ENCODE measurements around the gene FAM169A.
"Not testable (repeated sequence)": the region's sequence is repeated elsewhere in the genome, so short reads cannot be mapped to it uniquely, and the experiment has no call there.

Gene FAM169A

DNA sequence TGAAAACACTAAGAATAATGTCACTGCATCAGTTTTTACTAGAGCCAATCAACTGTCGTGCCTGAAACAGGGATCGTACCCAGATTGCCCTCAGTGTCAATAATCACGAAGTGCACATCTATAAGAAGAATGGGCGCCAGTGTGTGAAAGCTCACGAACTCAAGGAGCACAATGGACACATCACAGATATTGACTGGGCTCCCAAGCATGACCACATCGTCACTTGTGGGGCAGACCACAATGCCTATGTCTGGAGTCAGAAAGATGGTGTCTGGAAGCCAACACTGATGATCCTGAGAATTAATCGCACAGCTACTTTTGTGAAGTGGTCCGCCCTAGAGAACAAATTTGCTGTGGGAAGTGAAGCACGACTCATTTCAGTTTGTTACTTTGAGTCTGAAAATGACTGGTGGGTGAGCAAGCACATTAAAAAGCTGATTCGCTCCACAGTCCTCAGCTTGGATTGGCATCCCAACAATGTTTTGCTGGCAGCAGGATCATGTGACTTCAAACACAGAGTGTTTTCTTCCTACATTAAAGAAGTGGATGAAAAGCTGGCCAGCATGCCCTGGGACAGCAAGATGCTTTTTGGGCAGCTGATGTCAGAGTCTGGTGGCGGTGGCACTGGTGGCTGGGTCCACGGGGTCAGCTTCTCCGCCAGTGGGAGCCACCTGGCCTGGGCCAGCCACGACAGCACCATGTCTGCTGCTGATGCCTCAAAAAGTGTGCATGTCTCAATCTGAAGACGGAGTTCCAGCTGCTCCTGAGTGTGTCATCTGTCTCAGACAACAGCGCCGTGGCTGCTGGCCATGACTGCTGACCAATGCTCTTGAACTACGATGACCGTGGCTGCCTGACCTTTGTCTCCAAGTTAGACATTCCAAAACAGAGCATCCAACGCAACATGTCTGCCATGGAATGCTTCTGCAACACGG, 66.9 kb downstream of the FAM169A start:
- no peak for DNase-seq

DNA sequence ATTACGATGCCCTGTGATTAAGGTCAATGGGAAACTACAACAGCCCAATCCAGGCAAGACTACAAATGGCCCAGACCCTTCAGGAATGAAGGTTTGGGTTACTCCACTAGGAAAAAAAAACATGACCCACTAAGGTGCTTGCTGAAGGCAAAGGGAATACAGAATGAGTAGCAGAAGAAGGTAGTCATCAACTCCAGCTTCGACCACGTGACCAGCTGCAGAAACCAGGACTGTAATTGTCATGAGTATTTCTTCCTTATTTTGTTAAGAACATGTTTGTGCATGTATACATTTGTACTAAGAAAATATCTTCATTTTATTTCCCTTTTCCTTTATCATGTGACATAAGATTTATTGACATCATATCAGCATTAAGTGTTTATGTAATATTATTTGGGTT, 74.5 kb downstream of the FAM169A start:
- not testable (repeated sequence) for DNase-seq

DNA sequence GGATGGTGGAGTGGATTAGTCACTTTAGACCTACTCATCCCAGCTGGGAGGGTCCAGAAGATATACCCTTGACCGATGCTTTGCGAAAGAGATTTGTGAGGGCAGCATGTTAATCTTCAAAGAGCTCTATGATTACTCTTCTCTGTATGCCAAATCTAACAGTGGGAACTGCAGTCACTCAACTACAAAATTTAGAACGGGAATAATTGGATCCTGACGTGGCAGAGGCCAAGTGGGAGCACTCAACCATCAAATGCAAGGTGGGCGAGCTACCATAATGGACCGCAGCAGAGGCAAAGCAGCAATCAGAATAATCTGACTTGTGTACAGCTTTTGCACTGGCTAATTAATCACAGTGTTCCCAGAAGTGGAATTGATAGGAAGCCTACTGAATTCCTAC, 78.8 kb downstream of the FAM169A start:
- DNase-seq, result no peak

DNA sequence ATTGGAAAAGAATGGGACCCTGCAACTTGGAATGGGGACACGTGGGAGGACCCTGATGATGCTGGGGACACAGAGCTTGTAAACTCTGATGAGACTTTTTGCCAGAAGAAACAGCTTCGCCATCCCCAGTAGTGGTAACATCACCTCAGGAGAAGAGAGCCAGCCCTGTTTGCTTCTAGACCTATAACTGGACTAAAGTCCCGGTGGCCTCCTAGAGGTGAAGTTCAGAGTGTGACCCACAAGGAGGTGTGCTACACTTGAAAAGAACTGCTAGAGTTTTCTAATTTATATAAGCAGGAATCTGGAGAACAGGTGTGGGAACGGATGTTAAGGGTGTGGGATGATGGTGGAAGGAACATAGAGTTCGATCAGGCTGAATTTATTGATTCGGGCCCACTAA, 79.3 kb downstream of the FAM169A start:
- no peak for DNase-seq

DNA sequence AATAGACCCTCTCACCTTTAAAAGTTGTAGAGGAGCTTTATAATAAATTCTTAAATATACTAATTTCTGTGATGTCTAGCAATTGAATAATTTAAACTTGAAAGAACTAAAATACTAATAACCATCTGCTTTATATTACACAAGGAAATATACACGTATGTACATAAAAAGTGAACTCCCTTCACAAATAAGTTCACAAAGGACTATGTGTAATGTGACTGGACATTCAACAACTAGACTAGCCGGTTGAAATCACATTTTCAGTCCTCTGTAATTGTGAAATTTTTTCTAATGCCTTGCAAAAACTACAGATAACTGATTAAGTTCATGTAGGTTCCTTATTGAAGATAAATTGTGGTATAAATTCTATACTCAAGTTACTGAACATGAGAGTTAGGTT, 87.6 kb downstream of the FAM169A start:
- DNase-seq, result no peak

DNA sequence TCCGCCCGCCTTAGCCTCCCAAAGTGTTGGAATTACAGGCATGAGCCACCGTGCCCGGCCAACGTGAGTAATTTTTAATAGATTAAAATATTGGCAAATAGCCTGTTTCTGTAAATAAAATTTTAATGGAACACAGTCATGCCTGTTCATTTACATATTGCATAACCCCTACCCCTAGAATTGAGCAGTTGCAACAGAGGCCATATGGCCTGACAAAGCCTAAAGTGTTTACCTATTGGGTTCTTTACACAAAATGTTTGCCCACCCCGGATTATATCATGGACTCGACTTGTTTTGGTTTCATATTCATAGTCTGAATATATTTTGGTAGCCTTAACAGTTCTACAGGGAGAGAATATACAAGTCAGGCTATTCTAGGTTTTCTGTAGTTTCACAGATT, 93.8 kb downstream of the FAM169A start:
- DNase-seq, result no peak

DNA sequence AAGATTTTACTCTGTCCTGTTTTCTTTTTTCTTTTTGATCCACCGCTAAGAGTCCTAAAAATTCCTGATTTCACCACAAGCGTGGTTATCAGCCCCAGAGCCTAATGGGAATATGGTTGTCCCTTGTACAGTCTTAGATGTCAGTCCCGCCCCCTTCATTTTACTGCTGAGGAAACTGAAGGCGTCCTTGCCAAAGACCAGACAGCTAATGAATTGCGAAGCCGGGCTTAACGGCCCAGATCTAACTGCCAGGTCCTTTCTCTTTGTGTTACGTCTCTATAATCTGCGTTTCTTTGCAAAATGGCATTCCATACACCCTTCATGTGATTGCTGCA, 98.6 kb downstream of the FAM169A start:
- DNase-seq, result peak in 1 of 2 experiments; percentile 45

DNA sequence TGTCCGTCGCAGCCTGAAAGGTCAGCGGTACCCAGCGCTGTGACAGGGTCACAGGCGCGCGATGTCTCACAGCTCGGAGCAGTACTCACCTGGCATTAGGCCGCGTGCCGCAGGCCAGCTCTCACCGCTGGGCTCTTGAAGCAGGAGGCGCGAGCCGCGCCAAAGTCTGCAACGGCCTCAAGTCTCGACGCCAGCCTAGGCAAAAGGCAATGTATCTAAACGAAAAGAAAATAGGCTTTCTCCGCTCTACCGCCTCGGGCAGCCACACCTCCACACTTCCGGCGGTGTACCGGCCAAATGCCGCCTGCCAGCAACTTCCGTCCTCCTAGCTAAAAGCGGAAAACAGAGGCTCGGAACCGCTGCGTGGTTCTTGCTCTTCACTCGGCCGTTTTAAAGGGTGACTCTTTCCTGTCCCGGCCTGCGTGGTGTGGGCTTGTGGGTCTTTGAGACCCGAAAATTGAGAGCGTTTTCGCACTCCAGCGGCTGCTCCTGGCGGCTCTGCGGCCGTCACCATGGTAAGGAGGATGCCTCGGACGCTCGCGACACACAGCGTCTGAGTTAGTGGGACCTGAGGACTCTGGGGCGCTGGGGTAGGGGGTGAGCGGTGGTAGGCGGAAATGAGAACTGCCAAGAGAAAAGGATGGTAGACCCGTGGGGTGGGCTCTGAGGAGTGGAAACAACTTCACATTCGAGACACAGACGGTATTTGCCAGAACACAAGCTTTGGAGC, 99.2 kb downstream of the FAM169A start, which contains the start of the genes GFM2 and NSA2:
Gene GFM2, minus strand, starts transcription at position 269 of the 730 bp plus-strand sequence. CDS start 3,375 bp downstream, outside the sequence.
Gene NSA2, plus strand, starts transcription at position 401 of the 730 bp plus-strand sequence. Its CDS starts 112 bp downstream, at position 513.
- DNase-seq, result peak; percentile 75 to 92

DNA sequence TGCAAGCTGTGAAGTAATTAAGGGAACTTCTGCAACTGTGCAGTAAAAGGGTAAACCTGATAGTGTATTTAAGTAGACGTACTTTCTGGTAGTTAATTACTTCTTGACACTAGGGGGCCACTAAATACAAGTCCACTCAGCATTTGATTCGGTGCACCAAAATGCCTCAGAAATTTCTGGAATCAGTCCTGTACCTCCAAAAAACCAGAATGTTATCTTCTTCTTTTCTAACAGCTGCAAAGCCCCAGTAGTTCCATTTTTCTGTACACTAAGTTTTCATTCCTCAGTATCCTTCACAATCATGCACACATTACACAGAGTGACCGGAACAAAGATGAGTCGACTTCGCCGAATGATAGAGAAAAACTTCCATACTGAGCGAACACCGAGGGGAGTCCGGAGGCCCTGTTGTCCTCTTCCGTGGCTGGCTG, 99.8 kb downstream of the FAM169A start:
- DNase-seq, result peak; percentile 31 to 38

DNA sequence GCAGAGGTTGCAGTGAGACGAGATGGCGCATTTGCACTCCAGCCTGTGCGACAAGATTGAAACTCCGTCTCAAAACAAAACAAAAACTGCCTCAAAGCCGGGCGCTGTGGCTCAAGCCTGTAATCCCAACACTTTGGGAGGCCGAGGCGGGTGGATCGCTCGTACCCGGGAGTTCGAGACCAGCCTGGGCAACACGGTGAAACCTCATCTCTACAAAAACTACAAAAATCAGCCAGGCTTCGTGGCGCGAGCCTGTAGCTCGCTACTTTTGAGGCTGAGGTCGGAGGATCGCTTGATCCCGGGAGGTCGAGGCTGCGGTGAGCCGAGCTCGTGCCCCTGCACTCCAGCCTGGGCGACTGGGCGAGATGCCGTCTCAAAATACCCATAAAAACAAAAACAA, 100.3 kb downstream of the FAM169A start:
- no peak for DNase-seq

DNA sequence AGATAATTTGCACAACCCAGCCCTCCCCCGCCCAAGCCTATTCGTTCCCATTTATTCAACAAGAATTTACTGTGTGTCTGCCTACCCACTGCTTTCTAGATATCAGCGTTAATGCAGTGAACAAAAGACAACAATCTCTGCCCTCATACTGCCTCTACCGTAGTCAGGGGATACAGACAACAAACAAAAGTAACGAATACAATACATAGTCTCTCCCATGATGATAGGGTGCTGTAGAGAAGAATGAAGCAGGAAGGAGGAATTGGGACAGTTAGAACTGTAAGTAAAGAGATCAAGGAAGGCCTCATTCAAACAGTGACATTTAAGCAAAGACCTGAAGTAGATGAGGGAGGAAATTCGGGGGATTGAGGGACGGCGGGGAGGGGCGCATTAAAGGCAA, 101.0 kb downstream of the FAM169A start:
- DNase-seq, result no peak

DNA sequence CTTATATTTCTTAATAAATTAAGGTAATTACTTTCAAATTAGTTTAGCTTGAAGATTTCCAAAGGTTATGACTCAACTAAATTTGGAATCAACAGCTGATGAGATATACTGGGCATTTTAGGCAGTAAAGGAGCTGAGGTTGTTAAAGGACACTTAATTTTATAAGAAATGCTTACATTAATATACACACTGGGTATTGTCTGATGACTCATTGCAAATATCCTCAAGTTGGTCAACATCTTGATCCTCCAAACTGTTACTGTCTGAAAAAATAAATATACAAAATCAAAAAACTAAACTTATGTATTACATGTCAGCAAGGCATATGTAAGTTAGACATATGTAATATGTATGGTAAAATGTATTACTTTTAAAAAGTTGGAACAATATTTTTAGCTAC, 102.7 kb downstream of the FAM169A start:
- DNase-seq, result no peak

DNA sequence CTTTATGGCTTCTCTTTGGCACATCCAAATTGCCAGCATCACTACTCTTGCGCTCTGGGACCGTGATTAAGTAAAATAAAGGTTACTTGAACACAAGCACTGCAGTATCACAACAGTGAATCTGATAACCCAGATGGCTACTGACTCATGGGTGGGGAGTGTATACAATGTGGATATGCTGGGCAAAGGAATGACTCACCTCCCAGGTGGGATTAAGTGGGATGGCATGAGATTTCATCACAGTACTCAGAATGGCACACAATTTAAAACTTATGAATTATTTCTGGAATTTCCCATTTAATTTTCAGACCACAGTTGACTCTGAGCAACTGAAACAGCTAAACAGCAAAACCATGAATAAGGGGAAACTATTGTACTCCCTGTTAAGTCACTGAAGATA, 103.6 kb downstream of the FAM169A start:
- no peak for DNase-seq

DNA sequence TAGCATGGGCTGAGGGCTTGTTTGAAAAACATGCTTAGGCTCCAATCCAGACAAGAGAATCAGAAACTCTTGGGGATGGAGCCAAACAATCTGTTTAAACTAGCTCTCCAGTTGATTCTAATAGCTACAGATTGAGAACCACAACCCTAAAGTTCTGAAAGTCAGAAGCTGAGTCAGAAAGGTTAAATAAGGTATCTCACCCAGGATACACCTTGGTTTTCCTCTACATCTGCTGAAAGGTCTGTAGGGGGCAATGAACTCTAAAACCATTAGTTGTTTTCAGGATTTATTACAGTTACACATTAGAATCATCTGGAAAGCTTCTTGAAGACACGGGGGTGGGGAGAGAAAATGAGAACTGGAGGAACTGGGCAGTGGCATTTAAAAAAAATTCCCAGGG, 104.9 kb downstream of the FAM169A start:
- no peak for DNase-seq

DNA sequence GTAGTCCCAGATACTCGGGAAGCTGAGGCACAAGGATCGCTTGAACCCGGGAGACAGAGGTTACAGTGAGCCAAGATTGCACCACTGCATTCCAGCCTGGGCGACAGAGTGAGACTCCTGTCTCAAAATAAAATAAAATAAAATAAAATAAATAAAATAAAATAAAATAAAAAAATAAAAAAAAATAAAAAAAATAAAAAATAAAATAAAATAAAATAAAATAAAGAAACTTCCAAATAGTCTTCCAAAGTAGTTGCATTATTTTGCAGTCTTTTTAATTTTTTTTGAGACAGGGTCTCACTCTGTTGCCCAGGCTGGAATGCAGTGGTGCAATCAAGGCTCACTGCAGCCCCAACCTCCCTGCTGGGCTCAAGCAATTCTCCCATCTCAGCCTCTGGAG, 117.4 kb downstream of the FAM169A start:
- not testable (repeated sequence) for DNase-seq

DNA sequence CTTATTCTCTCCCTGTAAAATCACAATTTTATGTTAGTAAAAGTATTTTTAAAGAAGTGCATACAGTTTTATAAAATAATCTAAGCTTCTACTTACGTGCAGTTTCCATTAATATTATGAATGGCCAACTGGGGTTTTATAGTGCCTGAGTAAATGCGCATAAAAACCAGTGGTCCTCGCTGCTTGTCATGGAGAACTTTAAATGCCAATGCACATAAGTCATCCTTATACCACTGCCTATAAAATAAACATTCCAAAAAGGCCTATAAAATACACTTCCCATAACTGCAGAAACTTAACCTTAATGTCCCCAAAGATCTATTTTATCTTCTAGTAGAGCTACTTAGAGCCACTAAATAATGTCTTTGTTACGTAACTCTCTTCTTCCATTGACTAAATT, 127.8 kb downstream of the FAM169A start:
- DNase-seq, result no peak

DNA sequence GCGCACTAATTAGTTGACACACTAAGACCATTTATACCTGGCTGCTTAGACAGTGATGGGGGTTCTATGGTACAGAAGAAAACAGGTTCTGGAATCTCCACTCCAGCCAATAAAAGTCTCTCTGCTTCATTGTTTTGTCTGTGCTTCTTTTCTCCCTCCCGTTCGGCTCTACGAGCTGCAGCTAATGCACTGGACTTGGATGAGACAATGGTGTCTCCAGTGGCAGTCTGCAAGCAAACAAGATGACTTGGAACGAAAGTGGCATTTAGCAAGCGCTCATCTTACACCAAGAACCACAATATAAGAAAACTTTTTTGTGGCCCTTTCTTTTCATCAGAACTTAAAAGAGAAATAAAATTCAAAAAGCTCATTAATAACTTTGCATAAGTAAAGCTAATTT, 129.4 kb downstream of the FAM169A start:
- DNase-seq, result no peak

Measured in NCI-H526 (cell line).